ENCODE measurements around the gene EPHB1. TPM values are rescaled to one million over a fixed set of nuclear protein-coding genes. Genes with fewer than 3 reads are reported as not detected.

Gene EPHB1
- total and polyA plus RNA-seq, 4 donors, result 0.23 to 1.7 (median 0.52) TPM

DNA sequence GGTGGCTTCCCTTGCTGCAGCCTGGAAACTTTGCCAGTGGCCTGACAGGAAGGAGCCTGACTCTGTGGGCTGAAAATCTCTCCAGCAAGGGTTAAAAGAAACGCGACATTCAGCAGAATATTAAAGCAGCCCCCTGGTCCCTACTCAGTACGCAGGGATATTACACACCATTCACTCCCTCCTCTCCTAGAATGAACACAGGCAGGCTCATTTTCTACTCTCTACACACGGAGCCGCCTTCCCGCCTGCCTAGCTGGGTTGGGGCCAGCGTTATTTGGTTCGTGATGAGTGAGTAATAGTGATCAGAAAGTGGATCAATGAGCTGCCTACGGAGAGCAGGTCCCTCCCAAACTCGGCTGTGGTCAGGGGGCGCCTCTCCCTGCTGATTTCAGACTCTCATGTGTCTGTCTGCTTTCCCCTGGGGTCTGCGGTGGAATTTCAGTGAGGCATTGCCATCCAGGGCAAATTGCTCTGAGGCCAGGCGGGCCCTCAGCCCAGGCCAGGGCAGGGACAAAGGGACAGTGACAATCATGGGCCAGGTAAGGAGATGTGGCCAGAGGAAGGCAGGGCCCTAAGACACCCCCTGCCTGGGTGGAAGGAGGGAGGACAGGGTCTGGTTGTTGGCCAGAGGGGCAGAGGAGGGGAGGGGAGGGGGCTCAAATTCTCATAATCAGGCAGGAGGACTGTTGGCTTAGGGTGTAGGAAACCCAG, 2.8 kb downstream of the EPHB1 start:
- no peak overlapping the region for H3K9ac ChIP-seq (ENCODE audit: low read depth in 1 of 2, low read length in 2 of 2)
- no peak for TF ChIP-seq SP1 (IDR thresholded peaks at IDR 0.05)
- H3K36me3 ChIP-seq (ENCODE audit: control insufficient read depth in 4 of 4, insufficient read depth in 3 of 4, low read depth in 1 of 4, low read length in 3 of 4), result no peaks in the 10 kb centered on the region
- no peak for DNase-seq (ENCODE audit: low spot score)
- WGBS, result 53% methylated on average over 13 of the region's 13 CpGs
- no peaks in the 10 kb centered on the region for H3K9me3 ChIP-seq (ENCODE audit: control insufficient read depth in 4 of 4, low read length in 3 of 4)
- H3K4me3 ChIP-seq (ENCODE audit: low read depth in 1 of 3, low read length in 3 of 3), result no peak overlapping the region
- peaks cover 4 to 26% (median 19%) of the 10 kb centered on the region in 4 donors for H3K4me1 ChIP-seq (ENCODE audit: control insufficient read depth in 4 of 4, insufficient read depth in 4 of 4, low read length in 3 of 4)
- H3K27ac ChIP-seq (ENCODE audit: low read depth in 1 of 2, low read length in 2 of 2), result no peak overlapping the region
- H3K27me3 ChIP-seq (ENCODE audit: control insufficient read depth in 4 of 4, insufficient read depth in 4 of 4, low read length in 3 of 4), result peaks cover 0 to 3% (median 0%) of the 10 kb centered on the region in 4 donors

DNA sequence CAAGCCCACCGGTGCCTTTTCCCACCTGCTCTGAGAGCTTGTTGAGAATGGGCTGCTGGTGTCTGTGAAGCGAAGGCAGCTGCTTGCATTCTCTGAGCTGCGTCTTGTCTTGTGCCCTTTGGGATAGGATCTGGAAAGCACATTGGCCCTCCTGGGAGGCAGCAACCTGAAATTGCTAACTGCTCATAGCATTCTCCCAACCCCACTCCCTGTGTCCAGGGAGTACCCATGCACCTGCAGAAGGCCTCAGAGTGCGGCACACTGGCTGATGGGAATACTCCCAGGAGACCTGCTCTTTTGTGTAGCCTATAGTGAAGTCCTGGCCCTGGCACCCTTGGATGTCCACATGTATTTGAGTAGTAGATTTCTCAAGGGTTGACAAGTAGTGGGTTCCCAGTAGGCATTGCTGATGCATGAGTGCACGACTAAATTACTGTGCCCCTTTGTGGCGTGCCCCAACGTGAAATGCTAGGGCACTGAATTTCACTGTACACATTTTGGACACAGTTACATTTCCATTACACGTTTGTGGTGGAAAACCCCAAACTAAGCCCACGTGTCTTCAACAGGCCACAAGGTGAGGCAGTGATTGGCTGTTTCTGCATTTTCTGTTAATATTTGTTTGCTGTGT, 3.7 kb downstream of the EPHB1 start:
- no peak overlapping the region for H3K27ac ChIP-seq (ENCODE audit: low read depth in 1 of 2, low read length in 2 of 2)
- H3K9me3 ChIP-seq (ENCODE audit: control insufficient read depth in 4 of 4, low read length in 3 of 4), result no peaks in the 10 kb centered on the region
- no peak overlapping the region for H3K4me3 ChIP-seq (ENCODE audit: low read depth in 1 of 3, low read length in 3 of 3)
- H3K4me1 ChIP-seq (ENCODE audit: control insufficient read depth in 4 of 4, insufficient read depth in 4 of 4, low read length in 3 of 4), result peaks cover 4 to 26% (median 19%) of the 10 kb centered on the region in 4 donors
- 76% methylated on average over 9 of the region's 9 CpGs for WGBS
- no peaks in the 10 kb centered on the region for H3K36me3 ChIP-seq (ENCODE audit: control insufficient read depth in 4 of 4, insufficient read depth in 3 of 4, low read depth in 1 of 4, low read length in 3 of 4)
- peaks cover 0 to 3% (median 0%) of the 10 kb centered on the region in 4 donors for H3K27me3 ChIP-seq (ENCODE audit: control insufficient read depth in 4 of 4, insufficient read depth in 4 of 4, low read length in 3 of 4)
- DNase-seq (ENCODE audit: low spot score), result no peak
- no peak overlapping the region for H3K9ac ChIP-seq (ENCODE audit: low read depth in 1 of 2, low read length in 2 of 2)
- TF ChIP-seq GABPA (IDR thresholded peaks at IDR 0.05 in 1 of 2, conservative IDR thresholded peaks at IDR 0.05 in 1 of 2) (no peak), TAF1 (conservative IDR thresholded peaks at IDR 0.05) (no peak), HNF4G (IDR thresholded peaks at IDR 0.05) (no peak), EGR1 (IDR thresholded peaks at IDR 0.05; ENCODE audit: low read depth in 2 of 2) (no peak), HNF4A (conservative IDR thresholded peaks at IDR 0.05) (no peak), JUND (IDR thresholded peaks at IDR 0.05) (no peak), RXRA (IDR thresholded peaks at IDR 0.05) (no peak), FOXA1 (IDR thresholded peaks at IDR 0.05) (no peak), SP1 (IDR thresholded peaks at IDR 0.05) (no peak), NR2F2 (IDR thresholded peaks at IDR 0.05) (no peak), YY1 (IDR thresholded peaks at IDR 0.05) (no peak), RAD21 (IDR thresholded peaks at IDR 0.05) (no peak), FOXA2 (IDR thresholded peaks at IDR 0.05) (no peak)
- TF ChIP-seq, protein P1, sequence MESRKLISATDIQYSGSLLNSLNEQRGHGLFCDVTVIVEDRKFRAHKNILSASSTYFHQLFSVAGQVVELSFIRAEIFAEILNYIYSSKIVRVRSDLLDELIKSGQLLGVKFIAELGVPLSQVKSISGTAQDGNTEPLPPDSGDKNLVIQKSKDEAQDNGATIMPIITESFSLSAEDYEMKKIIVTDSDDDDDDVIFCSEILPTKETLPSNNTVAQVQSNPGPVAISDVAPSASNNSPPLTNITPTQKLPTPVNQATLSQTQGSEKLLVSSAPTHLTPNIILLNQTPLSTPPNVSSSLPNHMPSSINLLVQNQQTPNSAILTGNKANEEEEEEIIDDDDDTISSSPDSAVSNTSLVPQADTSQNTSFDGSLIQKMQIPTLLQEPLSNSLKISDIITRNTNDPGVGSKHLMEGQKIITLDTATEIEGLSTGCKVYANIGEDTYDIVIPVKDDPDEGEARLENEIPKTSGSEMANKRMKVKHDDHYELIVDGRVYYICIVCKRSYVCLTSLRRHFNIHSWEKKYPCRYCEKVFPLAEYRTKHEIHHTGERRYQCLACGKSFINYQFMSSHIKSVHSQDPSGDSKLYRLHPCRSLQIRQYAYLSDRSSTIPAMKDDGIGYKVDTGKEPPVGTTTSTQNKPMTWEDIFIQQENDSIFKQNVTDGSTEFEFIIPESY (IDR thresholded peaks at IDR 0.05), result no peak
- TF ChIP-seq, protein P2, sequence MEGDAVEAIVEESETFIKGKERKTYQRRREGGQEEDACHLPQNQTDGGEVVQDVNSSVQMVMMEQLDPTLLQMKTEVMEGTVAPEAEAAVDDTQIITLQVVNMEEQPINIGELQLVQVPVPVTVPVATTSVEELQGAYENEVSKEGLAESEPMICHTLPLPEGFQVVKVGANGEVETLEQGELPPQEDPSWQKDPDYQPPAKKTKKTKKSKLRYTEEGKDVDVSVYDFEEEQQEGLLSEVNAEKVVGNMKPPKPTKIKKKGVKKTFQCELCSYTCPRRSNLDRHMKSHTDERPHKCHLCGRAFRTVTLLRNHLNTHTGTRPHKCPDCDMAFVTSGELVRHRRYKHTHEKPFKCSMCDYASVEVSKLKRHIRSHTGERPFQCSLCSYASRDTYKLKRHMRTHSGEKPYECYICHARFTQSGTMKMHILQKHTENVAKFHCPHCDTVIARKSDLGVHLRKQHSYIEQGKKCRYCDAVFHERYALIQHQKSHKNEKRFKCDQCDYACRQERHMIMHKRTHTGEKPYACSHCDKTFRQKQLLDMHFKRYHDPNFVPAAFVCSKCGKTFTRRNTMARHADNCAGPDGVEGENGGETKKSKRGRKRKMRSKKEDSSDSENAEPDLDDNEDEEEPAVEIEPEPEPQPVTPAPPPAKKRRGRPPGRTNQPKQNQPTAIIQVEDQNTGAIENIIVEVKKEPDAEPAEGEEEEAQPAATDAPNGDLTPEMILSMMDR (IDR thresholded peaks at IDR 0.05; ENCODE audit: low read depth, low read length, missing input control), result no peak
- TF ChIP-seq, protein P3, sequence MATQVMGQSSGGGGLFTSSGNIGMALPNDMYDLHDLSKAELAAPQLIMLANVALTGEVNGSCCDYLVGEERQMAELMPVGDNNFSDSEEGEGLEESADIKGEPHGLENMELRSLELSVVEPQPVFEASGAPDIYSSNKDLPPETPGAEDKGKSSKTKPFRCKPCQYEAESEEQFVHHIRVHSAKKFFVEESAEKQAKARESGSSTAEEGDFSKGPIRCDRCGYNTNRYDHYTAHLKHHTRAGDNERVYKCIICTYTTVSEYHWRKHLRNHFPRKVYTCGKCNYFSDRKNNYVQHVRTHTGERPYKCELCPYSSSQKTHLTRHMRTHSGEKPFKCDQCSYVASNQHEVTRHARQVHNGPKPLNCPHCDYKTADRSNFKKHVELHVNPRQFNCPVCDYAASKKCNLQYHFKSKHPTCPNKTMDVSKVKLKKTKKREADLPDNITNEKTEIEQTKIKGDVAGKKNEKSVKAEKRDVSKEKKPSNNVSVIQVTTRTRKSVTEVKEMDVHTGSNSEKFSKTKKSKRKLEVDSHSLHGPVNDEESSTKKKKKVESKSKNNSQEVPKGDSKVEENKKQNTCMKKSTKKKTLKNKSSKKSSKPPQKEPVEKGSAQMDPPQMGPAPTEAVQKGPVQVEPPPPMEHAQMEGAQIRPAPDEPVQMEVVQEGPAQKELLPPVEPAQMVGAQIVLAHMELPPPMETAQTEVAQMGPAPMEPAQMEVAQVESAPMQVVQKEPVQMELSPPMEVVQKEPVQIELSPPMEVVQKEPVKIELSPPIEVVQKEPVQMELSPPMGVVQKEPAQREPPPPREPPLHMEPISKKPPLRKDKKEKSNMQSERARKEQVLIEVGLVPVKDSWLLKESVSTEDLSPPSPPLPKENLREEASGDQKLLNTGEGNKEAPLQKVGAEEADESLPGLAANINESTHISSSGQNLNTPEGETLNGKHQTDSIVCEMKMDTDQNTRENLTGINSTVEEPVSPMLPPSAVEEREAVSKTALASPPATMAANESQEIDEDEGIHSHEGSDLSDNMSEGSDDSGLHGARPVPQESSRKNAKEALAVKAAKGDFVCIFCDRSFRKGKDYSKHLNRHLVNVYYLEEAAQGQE (IDR thresholded peaks at IDR 0.05), result no peak
- TF ChIP-seq, protein P4, sequence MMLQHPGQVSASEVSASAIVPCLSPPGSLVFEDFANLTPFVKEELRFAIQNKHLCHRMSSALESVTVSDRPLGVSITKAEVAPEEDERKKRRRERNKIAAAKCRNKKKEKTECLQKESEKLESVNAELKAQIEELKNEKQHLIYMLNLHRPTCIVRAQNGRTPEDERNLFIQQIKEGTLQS (IDR thresholded peaks at IDR 0.05), result no peak
